Large intestine (tissue), 3 donors: ENCODE measurements around the gene DIAPH3. TPM values are rescaled to one million over a fixed set of nuclear protein-coding genes. Genes with fewer than 3 reads are reported as not detected.

Experiments used
- DNase-seq, 2 donors: peaks; one replicate each; pipeline versions ENCODE4 v3.0.0 to v3.0.0-alpha.2; 2013
- H3K27ac ChIP-seq: one replicate; pipeline ENCODE4 v1.5.1; 2013; ENCODE audit warnings: low read length
- H3K27me3 ChIP-seq: 2 replicates; pipeline ENCODE4 v1.6.1; 2013; ENCODE audit warnings: low read length; ENCODE audit not compliant: control insufficient read depth, insufficient read depth
- H3K36me3 ChIP-seq: 2 replicates; pipeline ENCODE4 v1.6.1; 2013; ENCODE audit warnings: low read length; ENCODE audit not compliant: control insufficient read depth, insufficient read depth
- H3K4me1 ChIP-seq: one replicate; pipeline ENCODE4 v1.6.1; 2013; ENCODE audit warnings: low read length; ENCODE audit not compliant: control insufficient read depth, insufficient read depth
- H3K4me3 ChIP-seq: one replicate; pipeline ENCODE4 v1.5.1; 2013; ENCODE audit warnings: low read length
- H3K9me3 ChIP-seq: one replicate; pipeline ENCODE4 v1.6.1; 2013; ENCODE audit warnings: mild to moderate bottlenecking, low read depth, low read length, moderate library complexity; ENCODE audit not compliant: control insufficient read depth
- WGBS: methylation state at CpG from one replicate; pipeline ENCODE4 v1.1.5; 2013; ENCODE audit warnings: low lambda C conversion rate; ENCODE audit not compliant: insufficient coverage; 5-methylcytosine and 5-hydroxymethylcytosine counted together
- polyA plus RNA-seq: library from polyadenylated mRNA; unstranded; fragments of 120-200 nt; gene quantifications from one replicate; pipeline ENCODE4 v1.2.1, GENCODE V29; 2013

Gene DIAPH3
- polyA plus RNA-seq, 1 donor = 5.3 TPM

GRCh38 chr13:59861676-59862075 lies 302.1 kb downstream of the DIAPH3 start:
- Histone ChIP-seq H3K4me3 (no peak overlapping the region), H3K9me3 (no peaks in the 10 kb centered on the region), H3K36me3 (no peaks in the 10 kb centered on the region), H3K27ac (no peak overlapping the region), H3K27me3 (no peaks in the 10 kb centered on the region), H3K4me1 (no peaks in the 10 kb centered on the region)
- no peak for DNase-seq
- 100% methylated on average over 4 of the region's 4 CpGs for WGBS

DNA sequence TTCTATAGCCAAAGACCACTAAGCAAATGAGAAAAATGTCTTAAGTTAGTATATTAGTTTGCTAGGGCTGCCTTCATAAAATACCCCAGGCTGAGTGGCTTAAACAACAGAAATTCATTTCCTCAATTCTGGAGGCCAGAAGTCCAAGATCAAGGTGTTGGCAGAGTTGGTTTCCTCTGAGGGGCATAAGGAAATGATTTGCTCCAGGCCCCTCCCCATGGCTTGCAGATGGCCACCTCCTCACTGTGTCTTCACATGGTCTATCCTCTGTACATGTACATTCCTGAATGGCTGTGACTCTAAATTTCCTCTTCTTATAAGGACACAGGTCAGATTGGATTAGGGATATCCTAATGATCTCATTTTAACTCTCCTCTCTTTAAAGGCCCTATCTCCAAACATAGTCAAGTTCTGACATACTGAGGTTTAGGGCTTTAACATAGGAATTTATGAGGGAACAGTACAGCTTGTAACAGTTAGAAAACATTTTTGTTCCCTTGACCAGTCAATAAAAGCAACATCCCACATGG lies 307.4 kb downstream of the DIAPH3 start:
- no peaks in the 10 kb centered on the region for H3K9me3 ChIP-seq
- H3K27me3 ChIP-seq = no peaks in the 10 kb centered on the region
- H3K4me3 ChIP-seq = no peak overlapping the region

DNA sequence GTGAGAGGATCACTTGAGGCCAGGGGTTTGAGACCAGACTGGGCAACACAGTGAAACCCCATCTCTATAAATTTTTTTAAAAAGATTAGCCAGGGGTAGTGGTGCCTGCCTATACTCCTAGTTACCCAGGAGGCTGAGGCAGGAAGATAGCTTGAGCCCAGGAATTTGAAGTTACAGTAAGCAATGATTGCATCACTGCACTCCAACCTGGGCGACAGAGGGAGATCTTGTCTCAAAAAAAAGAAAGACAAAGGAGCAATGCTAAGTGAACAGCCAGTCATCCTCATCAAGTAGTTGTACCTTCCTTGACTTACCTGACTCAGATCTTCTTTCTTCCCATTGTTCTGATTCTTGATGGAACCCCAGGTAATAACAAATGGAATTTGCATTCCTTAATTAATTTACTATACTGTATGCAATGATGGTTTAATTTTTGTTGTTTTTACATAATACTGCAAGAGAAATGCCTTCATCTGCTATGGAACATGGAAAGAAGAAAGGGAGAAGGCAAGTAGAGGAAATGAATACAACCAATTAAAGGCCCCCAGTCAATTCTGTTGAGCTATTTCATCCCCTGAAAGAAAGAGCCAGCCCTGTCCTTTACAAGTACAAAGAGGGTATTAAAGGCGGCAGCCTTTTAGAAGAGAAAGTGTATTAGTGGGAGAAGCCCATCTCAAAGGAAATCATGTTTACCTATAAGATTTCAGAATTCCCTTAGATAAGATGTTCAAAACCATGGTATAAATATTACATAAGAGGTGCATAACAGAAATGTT lies 316.7 kb downstream of the DIAPH3 start:
- Histone ChIP-seq H3K27ac (no peak overlapping the region), H3K27me3 (no peaks in the 10 kb centered on the region), H3K4me3 (no peak overlapping the region), H3K4me1 (peaks cover 4% of the 10 kb centered on the region), H3K36me3 (no peaks in the 10 kb centered on the region), H3K9me3 (no peaks in the 10 kb centered on the region)
- DNase-seq = peak in 1 of 2 donors; percentile 22
- WGBS = no CpG with 5 or more reads among the region's 2 CpGs

More for the DNA sequence above, 307.4 kb downstream of the DIAPH3 start:
- Histone ChIP-seq H3K36me3 (no peaks in the 10 kb centered on the region), H3K27ac (no peak overlapping the region), H3K4me1 (no peaks in the 10 kb centered on the region)
- no peak for DNase-seq

DNA sequence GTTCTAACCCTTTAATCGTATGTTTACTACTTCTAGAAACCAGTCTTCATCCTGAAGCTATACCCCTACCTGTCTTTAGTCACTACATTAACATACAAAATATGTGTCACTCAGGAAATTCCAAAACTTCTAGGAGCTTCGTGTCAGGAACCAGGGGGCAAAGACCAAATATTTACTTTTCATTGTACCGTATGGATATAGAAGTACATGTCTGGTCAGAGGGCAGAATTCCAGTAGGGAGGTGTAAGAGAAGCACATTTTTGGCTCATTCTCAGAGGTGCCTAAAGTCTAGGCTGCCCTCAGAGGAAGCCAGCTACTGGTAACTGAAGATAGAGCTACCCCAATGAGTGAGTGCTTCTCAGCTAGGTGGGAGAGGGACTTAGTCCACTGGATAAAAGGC lies 320.7 kb downstream of the DIAPH3 start:
- Histone ChIP-seq H3K4me1 (peaks cover 4% of the 10 kb centered on the region), H3K4me3 (no peak overlapping the region), H3K27ac (no peak overlapping the region), H3K27me3 (no peaks in the 10 kb centered on the region), H3K9me3 (no peaks in the 10 kb centered on the region), H3K36me3 (no peaks in the 10 kb centered on the region)
- no peak for DNase-seq
- 100% methylated on average over 1 of the region's 3 CpGs for WGBS

DNA sequence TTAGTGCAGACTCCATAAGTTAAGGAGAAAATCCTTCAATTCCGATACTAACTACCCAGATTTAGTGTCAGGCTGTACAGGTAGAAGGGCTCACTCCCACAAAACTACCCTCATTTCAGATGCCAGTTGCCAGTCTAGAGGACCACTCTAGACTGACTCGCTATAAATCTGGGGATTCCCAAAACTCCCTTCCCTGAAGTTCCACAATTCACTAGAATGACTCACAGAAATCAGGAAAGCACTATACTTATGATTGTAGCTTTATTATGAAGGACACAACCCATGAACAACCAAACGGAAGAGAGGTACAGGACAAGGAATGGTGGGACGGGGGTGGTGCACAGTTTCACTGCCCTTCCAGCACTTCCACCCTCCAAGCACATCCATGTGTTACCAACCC lies 321.2 kb downstream of the DIAPH3 start:
- Histone ChIP-seq H3K27ac (no peak overlapping the region), H3K9me3 (no peaks in the 10 kb centered on the region), H3K36me3 (no peaks in the 10 kb centered on the region), H3K27me3 (no peaks in the 10 kb centered on the region), H3K4me1 (peaks cover 4% of the 10 kb centered on the region), H3K4me3 (no peak overlapping the region)
- DNase-seq = no peak
- WGBS = no CpG with 5 or more reads among the region's 4 CpGs

DNA sequence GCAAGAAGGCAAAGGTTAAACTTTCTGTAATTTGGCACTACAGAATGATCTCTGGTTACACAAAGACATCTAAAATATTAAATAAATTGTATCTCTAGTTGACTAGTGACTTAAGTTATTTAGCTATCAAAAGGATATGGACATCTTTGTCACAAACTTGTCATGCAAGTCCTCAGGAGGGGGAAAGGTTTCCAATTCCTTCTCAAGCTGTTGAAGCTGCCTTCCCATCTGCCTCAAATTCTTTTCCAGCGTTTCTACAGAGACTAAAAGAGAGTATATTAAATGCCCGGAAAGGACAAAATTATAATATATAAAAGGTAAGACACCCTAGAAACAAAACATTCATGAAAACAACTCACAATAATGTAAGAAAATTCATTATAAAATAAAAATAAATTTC lies 324.5 kb downstream of the DIAPH3 start:
- no peak for DNase-seq
- Histone ChIP-seq H3K9me3 (no peaks in the 10 kb centered on the region), H3K36me3 (no peaks in the 10 kb centered on the region), H3K27me3 (no peaks in the 10 kb centered on the region), H3K4me3 (no peak overlapping the region), H3K27ac (no peak overlapping the region), H3K4me1 (peaks cover 7% of the 10 kb centered on the region)
- 100% methylated on average over 2 of the region's 2 CpGs for WGBS

- Histone ChIP-seq H3K27me3 (no peaks in the 10 kb centered on the region), H3K36me3 (no peaks in the 10 kb centered on the region), H3K4me3 (no peak overlapping the region), H3K4me1 (peaks cover 7% of the 10 kb centered on the region), H3K9me3 (no peaks in the 10 kb centered on the region), H3K27ac (peak overlapping the region; percentile 78)
- peak; percentile 74 to 93 for DNase-seq
- WGBS = 0% methylated on average over 3 of the region's 3 CpGs
Measured at GRCh38 chr13:59837101-59837500, 326.6 kb downstream of the DIAPH3 start.

DNA sequence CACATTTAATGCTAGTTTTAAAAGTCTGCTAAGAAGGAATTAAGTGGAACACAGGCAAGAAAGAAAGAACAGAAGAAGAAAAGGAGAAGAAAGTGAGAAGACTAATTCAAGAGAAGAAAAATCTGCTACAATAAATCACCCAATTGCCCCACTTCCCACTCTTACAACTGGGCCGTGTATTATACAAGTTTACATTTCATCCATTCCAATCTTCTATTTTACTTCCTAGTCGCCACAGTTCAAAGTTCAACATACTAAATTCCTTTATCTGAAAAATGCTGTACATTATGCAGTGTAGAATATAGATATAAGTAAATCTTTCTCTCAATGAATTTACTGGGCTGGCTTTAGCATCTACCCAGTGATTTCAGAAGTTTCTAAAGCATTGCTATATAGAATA lies 328.2 kb downstream of the DIAPH3 start:
- no peaks in the 10 kb centered on the region for H3K36me3 ChIP-seq
- 0% methylated on average over 2 of the region's 2 CpGs for WGBS
- peak overlapping the region; percentile 37 for H3K27ac ChIP-seq
- peaks cover 7% of the 10 kb centered on the region for H3K4me1 ChIP-seq
- no peaks in the 10 kb centered on the region for H3K9me3 ChIP-seq
- DNase-seq = peak in 1 of 2 donors; percentile 45
- H3K27me3 ChIP-seq = no peaks in the 10 kb centered on the region
- H3K4me3 ChIP-seq = no peak overlapping the region

GRCh38 chr13:59834801-59835200 lies 328.9 kb downstream of the DIAPH3 start:
- no peak for DNase-seq
- peak overlapping the region; percentile 37 for H3K27ac ChIP-seq

GRCh38 chr13:59829690-59830089 lies 334.0 kb downstream of the DIAPH3 start:
- Histone ChIP-seq H3K36me3 (no peaks in the 10 kb centered on the region), H3K4me1 (no peaks in the 10 kb centered on the region)

More at GRCh38 chr13:59834801-59835200, 328.9 kb downstream of the DIAPH3 start:
- Histone ChIP-seq H3K9me3 (no peaks in the 10 kb centered on the region), H3K36me3 (no peaks in the 10 kb centered on the region), H3K4me3 (no peak overlapping the region), H3K27me3 (no peaks in the 10 kb centered on the region), H3K4me1 (peaks cover 7% of the 10 kb centered on the region)

DNA sequence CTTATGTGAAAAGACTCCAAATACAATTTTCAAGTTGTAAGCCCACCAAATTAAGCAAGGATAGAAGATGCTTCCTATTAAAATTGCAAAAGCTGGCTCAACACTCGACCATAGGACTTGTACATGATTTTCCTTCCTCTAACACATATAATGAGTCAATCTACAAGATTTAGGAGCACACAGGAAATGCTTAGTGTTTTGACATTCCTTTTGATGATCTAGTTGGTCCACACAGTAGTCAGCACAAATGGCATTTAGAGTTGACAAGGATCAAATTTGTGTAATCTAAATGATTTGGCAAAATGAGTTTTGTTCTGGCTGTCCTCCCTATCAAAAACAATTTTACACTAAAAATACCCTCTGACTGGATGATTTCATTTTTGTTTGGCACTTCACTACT lies 340.2 kb downstream of the DIAPH3 start:
- no CpG with 5 or more reads among the region's 1 CpG for WGBS
- H3K36me3 ChIP-seq = no peaks in the 10 kb centered on the region
- no peaks in the 10 kb centered on the region for H3K4me1 ChIP-seq

More at GRCh38 chr13:59829690-59830089, 334.0 kb downstream of the DIAPH3 start:
- Histone ChIP-seq H3K9me3 (no peaks in the 10 kb centered on the region), H3K27ac (no peak overlapping the region), H3K27me3 (no peaks in the 10 kb centered on the region), H3K4me3 (no peak overlapping the region)
- no peak for DNase-seq

More for the DNA sequence above, 340.2 kb downstream of the DIAPH3 start:
- H3K27me3 ChIP-seq = no peaks in the 10 kb centered on the region
- H3K9me3 ChIP-seq = no peaks in the 10 kb centered on the region
- no peak overlapping the region for H3K27ac ChIP-seq
- DNase-seq = no peak
- H3K4me3 ChIP-seq = no peak overlapping the region
